Retinal pigment epithelial cell (primary cell): Measurements from ENCODE around the gene MSH6.
"Not testable (repeated sequence)": the region's sequence is repeated elsewhere in the genome, so short reads cannot be mapped to it uniquely, and the experiment has no call there.

Experiments
- DNase-seq: peaks from one replicate; pipeline ENCODE4 v3.0.0-alpha.2; 2010; ENCODE audit warnings: low read depth
- H3K4me3 ChIP-seq: 2 replicates; pipeline ENCODE4 v1.5.1; 2011; ENCODE audit warnings: mild to moderate bottlenecking, low read length, control low read depth, moderate library complexity
- CTCF ChIP-seq: conservative IDR thresholded peaks from 2 replicates; pipeline ENCODE4 v1.5.1; 2011; ENCODE audit warnings: low read depth, low read length, control low read depth, inconsistent platforms

The MSH6 gene

GRCh38 chr2:47838686-47839085 is 55.7 kb downstream of the MSH6 start:
- H3K4me3 ChIP-seq = no peak overlapping the region
- DNase-seq = no peak
- TF ChIP-seq CTCF = no peak

- TF ChIP-seq CTCF = no peak
- no peak for DNase-seq
These were observed 59.9 kb downstream of the MSH6 start for GRCh38 chr2:47842846-47843245.

GRCh38 chr2:47843407-47843806 is 60.5 kb downstream of the MSH6 start:
- DNase-seq = no peak
- no peak overlapping the region for H3K4me3 ChIP-seq
- no peak for TF ChIP-seq CTCF

More at GRCh38 chr2:47842846-47843245, 59.9 kb downstream of the MSH6 start:
- H3K4me3 ChIP-seq = no peak overlapping the region

- no peak for DNase-seq
- no peak overlapping the region for H3K4me3 ChIP-seq
- no peak for TF ChIP-seq CTCF
These were observed 61.2 kb downstream of the MSH6 start for GRCh38 chr2:47844162-47844561.

GRCh38 chr2:47849368-47849767 is 66.4 kb downstream of the MSH6 start:
- DNase-seq = no peak
- H3K4me3 ChIP-seq = no peak overlapping the region
- no peak for TF ChIP-seq CTCF

GRCh38 chr2:47850198-47850597 is 67.3 kb downstream of the MSH6 start:
- no peak for TF ChIP-seq CTCF
- DNase-seq = no peak
- no peak overlapping the region for H3K4me3 ChIP-seq

- not testable (repeated sequence) for H3K4me3 ChIP-seq, DNase-seq
These were observed 70.3 kb downstream of the MSH6 start for GRCh38 chr2:47853067-47853777.
